ENCODE measurements around the gene ABHD6.

DNA sequence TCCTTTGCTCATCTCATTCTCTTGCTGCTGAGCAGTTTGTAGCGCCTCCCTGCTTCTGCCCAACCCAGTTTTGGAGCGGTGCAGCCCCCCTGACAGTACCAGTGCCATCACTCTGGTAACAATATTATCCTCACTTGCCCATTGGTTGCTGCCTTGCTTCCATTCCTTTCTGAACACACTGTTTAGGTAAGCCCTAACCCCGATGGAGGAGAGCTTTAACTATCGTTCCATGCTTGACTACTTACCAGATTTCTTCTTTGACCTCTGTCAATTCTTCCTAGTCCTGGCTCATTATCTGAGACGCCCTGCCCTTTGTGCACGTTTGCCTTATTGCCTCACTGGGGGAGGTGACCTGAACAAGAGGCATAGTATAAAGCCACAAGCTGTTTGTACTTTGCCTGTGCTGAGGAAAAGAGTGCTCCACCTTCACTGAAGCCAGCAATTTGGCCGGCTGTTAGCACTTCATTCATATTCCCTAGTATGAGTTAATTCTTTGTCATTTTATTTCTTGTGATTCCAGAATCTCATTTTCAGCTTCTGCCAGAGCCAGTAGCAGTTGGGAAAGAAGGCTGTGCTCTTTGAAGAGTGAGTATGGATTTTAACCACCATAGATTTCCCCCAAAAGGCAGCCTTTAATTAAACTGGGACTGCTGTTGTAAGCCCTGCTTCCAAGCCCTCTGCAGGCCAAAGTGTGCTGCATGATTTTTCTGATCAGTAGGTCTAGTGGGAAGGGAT is 11.9 kb downstream of the ABHD6 start:
- no peak for TF ChIP-seq CTCF (IDR thresholded peaks at IDR 0.05; ENCODE audit: insufficient read depth, low read length, poor library complexity, severe bottlenecking)
- TF ChIP-seq EZH2phosphoT487 (conservative IDR thresholded peaks at IDR 0.05; ENCODE audit: low read length) = no peak

All from SU-DHL-6 (cell line).